ENCODE data around the gene PPHLN1.
A peak's percentile ranks its signal among the peaks of the same experiment; 100 is the strongest.

PPHLN1 gene

DNA sequence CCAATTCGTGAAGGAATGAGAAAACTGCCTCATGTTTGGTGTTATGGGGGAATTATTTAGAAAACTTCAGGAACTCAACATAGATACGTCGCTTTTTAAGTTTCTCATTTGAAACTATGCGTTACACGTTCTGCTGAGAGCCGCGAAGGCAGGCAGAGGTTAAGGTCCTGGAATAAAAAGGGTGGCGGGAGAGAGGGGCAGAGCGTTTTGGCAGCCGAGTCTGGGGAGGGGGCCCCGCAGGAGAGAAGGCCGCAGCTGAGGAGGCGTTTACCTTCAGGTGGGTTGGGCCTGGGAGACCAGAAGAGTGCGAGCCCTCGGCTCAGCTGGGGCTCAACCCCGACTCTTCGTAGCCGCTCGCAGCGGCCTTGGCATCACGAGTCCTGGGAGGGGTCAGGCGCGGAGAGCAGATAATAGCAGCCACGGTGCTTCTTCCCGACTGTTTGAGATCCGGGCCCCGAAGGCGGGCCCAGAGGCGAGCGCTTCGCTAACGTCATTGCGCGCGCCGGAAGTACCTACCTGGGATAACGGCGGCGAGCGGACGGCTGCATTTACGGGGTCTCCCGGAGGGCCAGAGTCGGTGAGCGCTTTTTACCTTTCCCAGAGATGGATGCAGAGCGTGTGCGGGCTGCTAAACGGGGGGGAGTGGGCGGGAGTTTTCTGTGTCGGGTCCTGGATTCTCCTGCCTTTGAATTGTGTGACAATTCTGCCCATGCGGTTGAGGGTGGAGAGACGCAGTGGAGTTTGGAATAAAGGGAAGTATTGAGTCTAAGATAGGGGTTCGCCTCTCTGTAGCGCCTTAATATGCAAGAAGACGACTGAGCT is at the start of gene PPHLN1, which contains the start of gene ZCRB1:
Gene PPHLN1 (plus strand): TSS at position 515 of the 822 bp plus-strand sequence. CDS start 9,736 bp downstream, outside the sequence.
Gene ZCRB1 (minus strand): TSS at position 442 of the 822 bp plus-strand sequence. CDS start 1,992 bp downstream, outside the sequence.
- peak; percentile 68 for DNase-seq (ENCODE audit: low read depth)
- no peak for TF ChIP-seq CTCF (conservative IDR thresholded peaks at IDR 0.05; ENCODE audit: control insufficient read depth, insufficient read depth, low read depth, low read length)
- peak within 1 kb of the TSS; percentile 83 for H3K4me3 ChIP-seq (ENCODE audit: control insufficient read depth, low read depth, low read length)

- TF ChIP-seq CTCF (conservative IDR thresholded peaks at IDR 0.05; ENCODE audit: control insufficient read depth, insufficient read depth, low read depth, low read length) = no peak
These were observed 48.4 kb upstream of the PPHLN1 start for GRCh38 chr12:42277396-42278127.

DNA sequence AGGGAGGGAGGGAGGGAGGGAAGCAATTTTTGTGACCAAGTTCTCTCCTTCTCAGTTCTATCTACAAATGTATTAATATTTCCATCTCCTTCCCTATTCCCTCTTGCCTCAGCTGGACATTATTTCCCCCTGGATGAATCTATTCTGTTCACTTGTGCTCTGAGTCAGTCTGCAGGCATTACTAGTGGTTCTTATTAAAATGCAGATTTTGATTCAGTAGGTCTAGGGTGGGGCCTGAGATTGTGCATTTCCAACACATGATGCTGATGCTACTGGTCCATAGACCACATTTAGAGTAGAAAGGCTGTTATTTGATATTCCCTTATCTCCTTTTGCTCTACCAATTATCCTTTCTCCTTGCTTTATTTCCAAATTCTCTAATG is 47.8 kb upstream of the PPHLN1 start:
- no peak for DNase-seq (ENCODE audit: low read depth)
- no peak overlapping the region for H3K4me3 ChIP-seq (ENCODE audit: control insufficient read depth, low read depth, low read length)
- no peak for TF ChIP-seq CTCF (conservative IDR thresholded peaks at IDR 0.05; ENCODE audit: control insufficient read depth, insufficient read depth, low read depth, low read length)

More at GRCh38 chr12:42277396-42278127, 48.4 kb upstream of the PPHLN1 start:
- DNase-seq (ENCODE audit: low read depth) = no peak
- no peak overlapping the region for H3K4me3 ChIP-seq (ENCODE audit: control insufficient read depth, low read depth, low read length)

GRCh38 chr12:42281278-42281677 is 44.7 kb upstream of the PPHLN1 start:
- no peak for DNase-seq (ENCODE audit: low read depth)
- H3K4me3 ChIP-seq (ENCODE audit: control insufficient read depth, low read depth, low read length) = no peak overlapping the region
- TF ChIP-seq CTCF (conservative IDR thresholded peaks at IDR 0.05; ENCODE audit: control insufficient read depth, insufficient read depth, low read depth, low read length) = no peak

- no peak for DNase-seq (ENCODE audit: low read depth)
- no peak for TF ChIP-seq CTCF (conservative IDR thresholded peaks at IDR 0.05; ENCODE audit: control insufficient read depth, insufficient read depth, low read depth, low read length)
- no peak overlapping the region for H3K4me3 ChIP-seq (ENCODE audit: control insufficient read depth, low read depth, low read length)
These were observed 44.1 kb upstream of the PPHLN1 start for GRCh38 chr12:42281844-42282243.

- no peak for TF ChIP-seq CTCF (conservative IDR thresholded peaks at IDR 0.05; ENCODE audit: control insufficient read depth, insufficient read depth, low read depth, low read length)
- H3K4me3 ChIP-seq (ENCODE audit: control insufficient read depth, low read depth, low read length) = no peak overlapping the region
- no peak for DNase-seq (ENCODE audit: low read depth)
These were observed 43.7 kb upstream of the PPHLN1 start for GRCh38 chr12:42282294-42282693.
